Nephron (organoid): ENCODE results near the gene KIAA0825.
"Not testable (repeated sequence)": the region's sequence is repeated elsewhere in the genome, so short reads cannot be mapped to it uniquely, and the experiment has no call there.

ENCODE experiments used
- H3K27ac Mint-ChIP-seq, 3 experiments: 2 replicates each; pipeline ENCODE4 v1.8.0; 2020; ENCODE audit warnings: mixed read lengths in 3 of 3, mild to moderate bottlenecking in 2 of 3, moderate library complexity in 1 of 3
- H3K27me3 Mint-ChIP-seq: 2 replicates; pipeline ENCODE4 v1.8.0; 2021; ENCODE audit warnings: low read depth, mild to moderate bottlenecking, moderate library complexity, mixed read lengths
- H3K36me3 Mint-ChIP-seq: 2 replicates; pipeline ENCODE4 v1.8.0; 2020; ENCODE audit warnings: low read depth, mixed read lengths
- H3K4me1 Mint-ChIP-seq: 2 replicates; pipeline ENCODE4 v1.8.0; 2020; ENCODE audit warnings: mixed read lengths
- H3K4me3 Mint-ChIP-seq, 3 experiments: 2 replicates each; pipeline ENCODE4 v1.8.0; 2020; ENCODE audit warnings: mild to moderate bottlenecking in 3 of 3, mixed read lengths in 3 of 3, moderate library complexity in 2 of 3
- H3K9me3 Mint-ChIP-seq: 2 replicates; pipeline ENCODE4 v1.8.0; 2020; ENCODE audit warnings: mixed read lengths
- CTCF ChIP-seq, 3 experiments: fragments of 200-600 bp; sonication (generic); IDR thresholded peaks; one replicate each; pipeline ENCODE4 v1.5.0; 2021; ENCODE audit warnings: antibody characterized with exemption in 3 of 3; ENCODE audit not compliant: unreplicated experiment in 3 of 3

Gene KIAA0825

GRCh38 chr5:94361832-94362796, 256.3 kb downstream of the KIAA0825 start:
- H3K27me3 Mint-ChIP-seq, result no peaks in the 10 kb centered on the region
- H3K36me3 Mint-ChIP-seq, result no peaks in the 10 kb centered on the region
- no peak overlapping the region for H3K4me3 Mint-ChIP-seq
- H3K4me1 Mint-ChIP-seq, result no peaks in the 10 kb centered on the region
- H3K9me3 Mint-ChIP-seq, result peaks cover 4% of the 10 kb centered on the region
- no peak for TF ChIP-seq CTCF (IDR thresholded peaks at IDR 0.05; ENCODE audit: unreplicated experiment in 3 of 3)
- H3K27ac Mint-ChIP-seq, result no peak overlapping the region

GRCh38 chr5:94361161-94361560, 257.2 kb downstream of the KIAA0825 start:
- peaks cover 3% of the 10 kb centered on the region for H3K9me3 Mint-ChIP-seq
- no peak overlapping the region for H3K27ac Mint-ChIP-seq
- no peaks in the 10 kb centered on the region for H3K36me3 Mint-ChIP-seq
- no peaks in the 10 kb centered on the region for H3K27me3 Mint-ChIP-seq
- no peaks in the 10 kb centered on the region for H3K4me1 Mint-ChIP-seq
- no peak overlapping the region for H3K4me3 Mint-ChIP-seq
- TF ChIP-seq CTCF (IDR thresholded peaks at IDR 0.05; ENCODE audit: unreplicated experiment in 3 of 3), result no peak

- no peaks in the 10 kb centered on the region for H3K36me3 Mint-ChIP-seq
- no peaks in the 10 kb centered on the region for H3K4me1 Mint-ChIP-seq
- TF ChIP-seq CTCF (IDR thresholded peaks at IDR 0.05; ENCODE audit: unreplicated experiment in 3 of 3), result no peak
- H3K27ac Mint-ChIP-seq, result no peak overlapping the region
- H3K27me3 Mint-ChIP-seq, result no peaks in the 10 kb centered on the region
- H3K4me3 Mint-ChIP-seq, result no peak overlapping the region
- no peaks in the 10 kb centered on the region for H3K9me3 Mint-ChIP-seq
These were observed 257.8 kb downstream of the KIAA0825 start for GRCh38 chr5:94360382-94361130.

DNA sequence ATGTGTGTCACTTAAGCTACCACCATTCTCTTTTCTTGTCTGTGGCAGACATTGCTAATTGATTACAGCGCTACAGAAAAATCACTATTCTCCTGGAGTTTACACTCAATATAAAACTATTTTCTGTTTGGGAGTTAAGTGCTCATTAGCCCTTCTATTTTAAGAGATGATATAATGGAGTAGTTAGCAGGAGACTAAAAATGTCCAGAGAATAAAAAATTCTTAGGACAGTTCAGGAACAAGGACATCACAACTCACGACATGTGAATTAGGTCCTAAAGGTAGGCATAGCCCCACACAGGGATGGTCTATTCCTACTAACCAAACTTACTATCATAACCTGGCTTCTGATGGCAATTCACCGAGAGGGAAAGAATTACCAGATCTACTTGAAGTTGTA, 258.5 kb downstream of the KIAA0825 start:
- no peak overlapping the region for H3K4me3 Mint-ChIP-seq
- no peaks in the 10 kb centered on the region for H3K27me3 Mint-ChIP-seq
- no peaks in the 10 kb centered on the region for H3K4me1 Mint-ChIP-seq
- no peaks in the 10 kb centered on the region for H3K9me3 Mint-ChIP-seq
- no peaks in the 10 kb centered on the region for H3K36me3 Mint-ChIP-seq
- H3K27ac Mint-ChIP-seq, result no peak overlapping the region
- TF ChIP-seq CTCF (IDR thresholded peaks at IDR 0.05; ENCODE audit: unreplicated experiment in 3 of 3), result no peak

DNA sequence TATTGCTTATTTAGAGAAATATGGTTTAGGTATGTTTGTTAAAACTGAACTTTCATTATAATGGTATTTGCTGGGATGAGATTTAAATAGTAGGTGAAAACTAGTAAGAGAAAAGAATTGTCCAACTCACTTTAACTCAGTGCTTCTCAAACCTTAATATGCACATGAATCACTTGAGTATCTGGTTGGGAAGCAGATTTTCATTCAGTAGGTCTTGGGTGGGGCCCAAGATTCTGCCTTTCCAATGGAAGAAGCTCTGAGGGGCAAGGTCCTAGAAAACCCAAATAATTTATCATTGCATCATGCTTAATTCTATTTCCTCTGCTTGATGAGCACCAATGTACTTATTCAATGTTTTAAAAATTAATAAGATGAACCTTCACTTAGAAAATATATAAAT, 262.6 kb downstream of the KIAA0825 start:
- Mint-ChIP-seq H3K4me1 (no peaks in the 10 kb centered on the region), H3K27ac (no peak overlapping the region), H3K36me3 (no peaks in the 10 kb centered on the region), H3K4me3 (no peak overlapping the region), H3K9me3 (peaks cover 12% of the 10 kb centered on the region), H3K27me3 (no peaks in the 10 kb centered on the region)
- TF ChIP-seq CTCF (IDR thresholded peaks at IDR 0.05; ENCODE audit: unreplicated experiment in 3 of 3), result no peak

DNA sequence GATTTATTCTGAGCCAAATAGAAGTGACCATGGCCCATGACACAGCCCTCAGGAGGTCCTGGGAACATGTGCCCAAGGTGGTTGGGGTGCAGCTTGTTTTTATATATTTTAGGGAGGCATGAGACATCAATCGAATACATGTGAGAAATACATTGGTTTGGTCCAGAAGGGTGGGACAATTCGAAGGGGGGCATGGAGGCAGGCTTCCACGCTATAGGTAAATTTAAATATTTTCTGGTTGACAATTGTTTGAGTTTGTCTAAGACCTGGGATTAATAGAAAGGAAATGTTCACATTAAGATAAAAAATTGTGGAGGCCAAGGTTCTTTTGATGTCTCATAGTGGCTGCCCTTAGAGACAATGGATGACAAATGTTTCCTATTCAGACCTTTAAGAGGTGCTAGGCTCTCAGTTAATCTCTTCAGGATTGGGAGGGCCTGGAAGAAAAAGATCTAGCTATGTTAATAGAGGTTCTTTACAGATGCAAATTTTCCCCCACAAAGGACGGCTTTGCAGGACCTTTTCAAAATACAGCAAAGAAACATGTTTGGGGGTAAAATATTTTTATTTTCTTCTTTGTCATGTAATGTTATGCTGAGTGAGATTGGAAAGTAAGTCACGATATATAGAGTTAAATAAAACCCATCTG, 263.4 kb downstream of the KIAA0825 start:
- not testable (repeated sequence) for H3K4me1 Mint-ChIP-seq, H3K4me3 Mint-ChIP-seq, H3K27me3 Mint-ChIP-seq, H3K36me3 Mint-ChIP-seq, H3K27ac Mint-ChIP-seq
- peaks cover 12% of the 10 kb centered on the region for H3K9me3 Mint-ChIP-seq
